Transverse colon (tissue), 3 donors: Measurements from ENCODE around the gene LEKR1.
"Not testable (repeated sequence)": the region's sequence is repeated elsewhere in the genome, so short reads cannot be mapped to it uniquely, and the experiment has no call there.

ENCODE experiments used
- EP300 ChIP-seq: sonication (generic); formaldehyde crosslinking; IDR thresholded peaks from one replicate; pipeline ENCODE4 v1.6.1; 2017; ENCODE audit warnings: antibody characterized with exemption, low read depth
- POLR2A ChIP-seq: fragments of 450-650 bp; IDR thresholded peaks from one replicate; pipeline ENCODE4 v1.6.1; 2016; ENCODE audit warnings: antibody characterized with exemption, mild to moderate bottlenecking, moderate library complexity
- POLR2AphosphoS5 ChIP-seq, 3 donors: sonication (generic); formaldehyde crosslinking; IDR thresholded peaks; one replicate each; pipeline ENCODE4 v1.6.1; 2016; ENCODE audit warnings: antibody characterized with exemption in 3 of 3

- not testable (repeated sequence) for TF ChIP-seq POLR2AphosphoS5 (IDR thresholded peaks at IDR 0.05); EP300; POLR2A
Observed at GRCh38 chr3:156800287-156800686, 25.9 kb upstream of the LEKR1 start.
